GM12872 (cell line): ENCODE measurements around the gene GJD4.

Experiments
- CTCF ChIP-seq: IDR thresholded peaks from 3 replicates; pipeline ENCODE4 v1.5.1; 2011; ENCODE audit warnings: low read depth, mild to moderate bottlenecking, low read length, moderate library complexity; ENCODE audit not compliant: insufficient read depth

GJD4 gene

GRCh38 chr10:35639021-35639727 lies 34.0 kb downstream of the GJD4 start:
- no peak for TF ChIP-seq CTCF

- 0 out of 3 replicates have a peak, but pooled peaks have one; percentile 4 for TF ChIP-seq CTCF
Measured at GRCh38 chr10:35639728-35640401, 34.7 kb downstream of the GJD4 start.

- TF ChIP-seq CTCF, result peak; percentile 39; the same call in 2 of the 3 replicates
Measured at GRCh38 chr10:35640474-35640873, 35.3 kb downstream of the GJD4 start.

DNA sequence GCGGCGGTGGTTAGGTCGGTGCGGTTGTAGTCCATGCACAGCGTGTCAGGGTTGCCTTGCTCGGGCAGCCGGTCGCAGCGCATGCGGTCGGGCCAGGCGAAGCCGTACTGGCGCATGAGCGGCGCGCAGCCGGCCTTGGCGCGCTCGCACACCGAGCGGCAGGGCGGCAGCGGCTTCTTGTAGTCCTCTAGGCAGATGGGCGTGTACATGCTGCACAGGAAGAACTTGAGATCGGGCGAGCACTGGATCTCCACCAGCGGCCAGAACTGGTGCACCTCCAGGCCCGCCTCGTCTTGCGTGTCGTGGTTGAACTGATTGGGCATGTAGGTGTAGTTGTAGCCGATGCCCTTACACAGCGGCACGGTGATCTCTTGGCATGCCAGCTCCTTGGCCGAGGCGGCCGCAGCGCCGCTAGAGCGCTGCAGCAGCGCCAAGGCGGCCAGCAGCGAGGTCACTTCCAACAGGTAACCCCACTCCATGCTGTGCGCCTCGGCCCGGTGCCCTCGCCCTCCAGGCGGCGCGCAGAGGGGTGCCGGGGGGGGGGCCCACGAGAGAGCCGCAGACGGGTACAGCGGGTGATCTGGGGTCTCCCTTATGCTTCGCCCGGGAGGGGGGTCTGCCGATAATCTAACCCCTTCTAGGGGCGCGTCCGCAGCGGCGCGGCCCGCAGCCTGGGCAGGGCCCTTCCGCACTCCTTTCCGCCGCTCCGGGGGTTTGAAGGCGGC lies 36.0 kb downstream of the GJD4 start:
- TF ChIP-seq CTCF, result no peak

DNA sequence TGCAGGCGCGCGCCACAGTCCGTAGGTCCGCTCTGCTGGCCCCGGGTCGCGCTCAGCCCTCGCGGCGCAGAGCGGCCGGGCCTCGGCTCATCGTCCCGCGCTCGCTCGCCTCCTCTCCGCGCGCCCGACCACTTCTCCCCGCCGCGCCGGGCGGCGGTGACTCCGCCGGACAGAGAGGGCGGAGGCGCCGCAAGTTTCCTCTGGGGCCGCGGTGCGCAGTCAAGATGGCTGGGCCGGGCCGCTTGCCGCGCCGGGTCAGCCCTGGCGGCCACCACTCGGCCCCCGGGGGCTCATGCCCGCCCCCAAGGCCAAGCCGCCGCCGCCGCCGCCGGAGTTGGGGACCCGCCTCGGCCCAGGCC lies 36.5 kb downstream of the GJD4 start:
- no peak for TF ChIP-seq CTCF

GRCh38 chr10:35642035-35642792 lies 37.1 kb downstream of the GJD4 start, which contains the start of gene FZD8:
TSS of gene FZD8 (minus strand) at chr10:35642296. CDS start at chr10:35641429, 867 bp downstream.
- peak; percentile 26; the same call in 1 of the 3 replicates for TF ChIP-seq CTCF

- TF ChIP-seq CTCF, result no peak
Measured at GRCh38 chr10:35642793-35643114, 37.6 kb downstream of the GJD4 start.
